Vagina (tissue), 2 donors: ENCODE results near the gene TCHP. TPM values are rescaled to one million over a fixed set of nuclear protein-coding genes. Genes with fewer than 3 reads are reported as not detected.

Experiments used
- DNase-seq, 2 donors: peaks; one replicate each; pipeline ENCODE4 v3.0.0-alpha.2; 2017; ENCODE audit errors: extremely low spot score in 2 of 2
- H3K27ac ChIP-seq: fragments of 200-600 bp; sonication (generic); one replicate; pipeline ENCODE4 v1.5.1; 2019
- H3K27me3 ChIP-seq: fragments of 200-600 bp; sonication (generic); one replicate; pipeline ENCODE4 v1.5.1; 2019
- H3K36me3 ChIP-seq, 2 donors: fragments of 200-600 bp; sonication (generic); one replicate each; pipeline ENCODE4 v1.5.1; 2017 to 2019
- H3K4me1 ChIP-seq: fragments of 200-600 bp; sonication (generic); one replicate; pipeline ENCODE4 v1.5.1; 2019
- H3K4me3 ChIP-seq, 2 donors: fragments of 200-600 bp; sonication (generic); 1 replicate in 1 of 2; 2 replicates in 1 of 2; pipeline ENCODE4 v1.5.1; 2016 to 2019
- H3K9me3 ChIP-seq: fragments of 200-600 bp; sonication (generic); one replicate; pipeline ENCODE4 v1.5.1; 2019
- CTCF ChIP-seq, 3 experiments: fragments of 450-650 bp in 2 of 3; fragments of 200-600 bp in 1 of 3; sonication (generic) in 1 of 3; IDR thresholded peaks; one replicate each; pipeline ENCODE4 v1.5.1; 2017 to 2019; ENCODE audit warnings: antibody characterized with exemption in 3 of 3, mild to moderate bottlenecking in 2 of 3, moderate library complexity in 2 of 3
- POLR2A ChIP-seq, 2 donors: fragments of 450-650 bp; IDR thresholded peaks; one replicate each; pipeline ENCODE4 v1.6.1; 2017; ENCODE audit warnings: antibody characterized with exemption in 2 of 2, mild to moderate bottlenecking in 2 of 2, moderate library complexity in 2 of 2
- POLR2AphosphoS5 ChIP-seq, 2 donors: sonication (generic); formaldehyde crosslinking; IDR thresholded peaks; one replicate each; pipeline ENCODE4 v1.9.0; 2017; ENCODE audit warnings: antibody characterized with exemption in 2 of 2, mild to moderate bottlenecking in 2 of 2, low read depth in 1 of 2; ENCODE audit not compliant: insufficient read depth in 1 of 2
- intact Hi-C: fragments of 100-400 bp; cut with DNase I; formaldehyde crosslinking; loops from one replicate; pipeline ENCODE4 v1.15.1; 2023
- total RNA-seq: library from RNA; depleted of rRNA; stranded (reverse); fragments of >200 nt; gene quantifications from one replicate; pipeline ENCODE4 v1.2.3, GENCODE V29; 2016

The TCHP gene
- total RNA-seq, 1 donor from 2014 or later, result 21.1 TPM

- Histone ChIP-seq H3K4me3 (no peak overlapping the region), H3K27me3 (no peaks in the 10 kb centered on the region), H3K9me3 (no peaks in the 10 kb centered on the region), H3K4me1 (no peaks in the 10 kb centered on the region), H3K27ac (no peak overlapping the region), H3K36me3 (peaks cover 0 to 52% of the 10 kb centered on the region in 2 donors)
- DNase-seq, result no peak
- intact Hi-C loops, result no loop called here
- no peak for TF ChIP-seq CTCF (IDR thresholded peaks at IDR 0.05)
- TF ChIP-seq POLR2A (IDR thresholded peaks at IDR 0.05), result no peak
- no peak for TF ChIP-seq POLR2AphosphoS5 (IDR thresholded peaks at IDR 0.05; ENCODE audit: insufficient read depth in 1 of 2, low read depth in 1 of 2)
Measured at GRCh38 chr12:109919456-109919855, 19.4 kb downstream of the TCHP start.

- H3K9me3 ChIP-seq, result no peaks in the 10 kb centered on the region
- H3K27me3 ChIP-seq, result no peaks in the 10 kb centered on the region
- H3K4me3 ChIP-seq, result no peak overlapping the region
- H3K4me1 ChIP-seq, result no peaks in the 10 kb centered on the region
- no peak for TF ChIP-seq CTCF (IDR thresholded peaks at IDR 0.05)
- TF ChIP-seq POLR2A (IDR thresholded peaks at IDR 0.05), result no peak
- TF ChIP-seq POLR2AphosphoS5 (IDR thresholded peaks at IDR 0.05; ENCODE audit: insufficient read depth in 1 of 2, low read depth in 1 of 2), result no peak
- DNase-seq, result no peak
- peaks cover 0 to 43% of the 10 kb centered on the region in 2 donors for H3K36me3 ChIP-seq
- no peak overlapping the region for H3K27ac ChIP-seq
- intact Hi-C loops, result no loop called here
Measured at GRCh38 chr12:109920261-109920780, 20.2 kb downstream of the TCHP start.

GRCh38 chr12:109921982-109922381 lies 21.9 kb downstream of the TCHP start:
- intact Hi-C loops, result no loop called here
- H3K27me3 ChIP-seq, result no peaks in the 10 kb centered on the region
- H3K4me3 ChIP-seq, result no peak overlapping the region
- peaks cover 0 to 27% of the 10 kb centered on the region in 2 donors for H3K36me3 ChIP-seq
- no peaks in the 10 kb centered on the region for H3K4me1 ChIP-seq
- no peak for TF ChIP-seq POLR2A (IDR thresholded peaks at IDR 0.05)
- no peak for TF ChIP-seq POLR2AphosphoS5 (IDR thresholded peaks at IDR 0.05; ENCODE audit: insufficient read depth in 1 of 2, low read depth in 1 of 2)
- no peak for TF ChIP-seq CTCF (IDR thresholded peaks at IDR 0.05)
- DNase-seq, result no peak
- no peaks in the 10 kb centered on the region for H3K9me3 ChIP-seq
- H3K27ac ChIP-seq, result no peak overlapping the region

GRCh38 chr12:109923038-109923437 lies 23.0 kb downstream of the TCHP start:
- DNase-seq, result no peak
- no peaks in the 10 kb centered on the region for H3K9me3 ChIP-seq
- no peaks in the 10 kb centered on the region for H3K4me1 ChIP-seq
- TF ChIP-seq CTCF (IDR thresholded peaks at IDR 0.05), result no peak
- TF ChIP-seq POLR2AphosphoS5 (IDR thresholded peaks at IDR 0.05; ENCODE audit: insufficient read depth in 1 of 2, low read depth in 1 of 2), result no peak
- TF ChIP-seq POLR2A (IDR thresholded peaks at IDR 0.05), result no peak
- H3K27me3 ChIP-seq, result no peaks in the 10 kb centered on the region
- peaks cover 0 to 16% of the 10 kb centered on the region in 2 donors for H3K36me3 ChIP-seq
- no peak overlapping the region for H3K4me3 ChIP-seq
- intact Hi-C loops, result no loop called here
- H3K27ac ChIP-seq, result no peak overlapping the region

- no peak for DNase-seq
- peaks cover 0 to 16% of the 10 kb centered on the region in 2 donors for H3K36me3 ChIP-seq
- TF ChIP-seq CTCF (IDR thresholded peaks at IDR 0.05) (no peak), POLR2A (IDR thresholded peaks at IDR 0.05) (no peak), POLR2AphosphoS5 (IDR thresholded peaks at IDR 0.05; ENCODE audit: insufficient read depth in 1 of 2, low read depth in 1 of 2) (no peak)
- H3K27ac ChIP-seq, result no peak overlapping the region
- no peaks in the 10 kb centered on the region for H3K9me3 ChIP-seq
- H3K4me1 ChIP-seq, result no peaks in the 10 kb centered on the region
- no peaks in the 10 kb centered on the region for H3K27me3 ChIP-seq
- intact Hi-C loops, result no loop called here
- H3K4me3 ChIP-seq, result no peak overlapping the region
Measured at GRCh38 chr12:109923481-109924245, 23.6 kb downstream of the TCHP start.
